HG03095 (cell line): ENCODE measurements around the gene DHX16.

Source experiments
- ATAC-seq: cut with Tn5 transposase; IDR thresholded peaks from one replicate; pipeline ENCODE4 v1.9.1; 2021; ENCODE audit warnings: moderate library complexity; ENCODE audit not compliant: unreplicated experiment

Gene DHX16

DNA sequence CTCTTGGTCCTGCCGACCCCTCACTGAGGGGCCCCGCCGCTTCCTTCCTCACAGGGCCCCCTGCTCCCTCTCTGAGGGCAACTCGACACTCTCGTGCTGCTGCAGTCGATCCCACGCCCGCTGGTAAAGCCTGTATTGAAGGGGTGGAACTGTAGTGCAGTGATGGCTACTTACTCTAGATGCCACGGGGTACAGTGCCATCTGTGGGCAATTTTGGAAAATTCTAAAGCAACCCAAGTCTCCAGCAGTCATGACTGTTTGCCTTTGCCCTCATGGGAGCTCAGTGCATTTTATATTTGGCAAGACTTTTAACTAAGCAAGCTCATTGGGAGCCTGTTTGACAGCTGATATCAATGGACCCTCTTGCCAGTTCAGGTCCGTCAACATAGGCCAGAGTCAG lies 32.3 kb downstream of the DHX16 start:
- no peak for ATAC-seq

GRCh38 chr6:30635834-30636233 lies 37.0 kb downstream of the DHX16 start:
- no peak for ATAC-seq

- ATAC-seq, result peak; percentile 72
Measured at GRCh38 chr6:30626484-30627366, 46.1 kb downstream of the DHX16 start, which contains the start of gene ATAT1. TSS of gene ATAT1 (plus strand) at chr6:30626874.

DNA sequence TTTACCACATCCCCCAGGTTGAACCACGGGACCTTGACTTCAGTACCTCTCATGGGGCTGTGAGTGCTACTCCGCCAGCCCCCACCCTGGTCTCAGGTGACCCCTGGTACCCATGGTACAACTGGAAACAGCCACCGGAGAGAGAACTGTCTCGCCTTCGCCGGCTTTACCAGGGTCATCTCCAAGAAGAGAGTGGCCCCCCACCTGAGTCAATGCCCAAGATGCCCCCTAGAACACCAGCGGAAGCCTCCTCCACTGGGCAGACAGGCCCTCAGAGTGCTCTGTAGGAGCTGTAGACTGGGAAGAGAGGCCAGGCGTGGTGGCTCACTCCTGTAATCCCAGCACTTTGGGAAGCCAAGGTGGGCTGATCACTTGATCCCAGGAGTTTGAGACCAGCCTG lies 47.3 kb downstream of the DHX16 start:
- no peak for ATAC-seq

GRCh38 chr6:30619561-30619960 lies 53.2 kb downstream of the DHX16 start:
- ATAC-seq, result no peak

- no peak for ATAC-seq
Measured at GRCh38 chr6:30618270-30618797, 54.5 kb downstream of the DHX16 start.

GRCh38 chr6:30617565-30618269 lies 55.1 kb downstream of the DHX16 start, which contains the start of gene MRPS18B:
TSS of gene MRPS18B (plus strand) at chr6:30617840. CDS start at chr6:30617866, 26 bp downstream.
- peak; percentile 68 for ATAC-seq

DNA sequence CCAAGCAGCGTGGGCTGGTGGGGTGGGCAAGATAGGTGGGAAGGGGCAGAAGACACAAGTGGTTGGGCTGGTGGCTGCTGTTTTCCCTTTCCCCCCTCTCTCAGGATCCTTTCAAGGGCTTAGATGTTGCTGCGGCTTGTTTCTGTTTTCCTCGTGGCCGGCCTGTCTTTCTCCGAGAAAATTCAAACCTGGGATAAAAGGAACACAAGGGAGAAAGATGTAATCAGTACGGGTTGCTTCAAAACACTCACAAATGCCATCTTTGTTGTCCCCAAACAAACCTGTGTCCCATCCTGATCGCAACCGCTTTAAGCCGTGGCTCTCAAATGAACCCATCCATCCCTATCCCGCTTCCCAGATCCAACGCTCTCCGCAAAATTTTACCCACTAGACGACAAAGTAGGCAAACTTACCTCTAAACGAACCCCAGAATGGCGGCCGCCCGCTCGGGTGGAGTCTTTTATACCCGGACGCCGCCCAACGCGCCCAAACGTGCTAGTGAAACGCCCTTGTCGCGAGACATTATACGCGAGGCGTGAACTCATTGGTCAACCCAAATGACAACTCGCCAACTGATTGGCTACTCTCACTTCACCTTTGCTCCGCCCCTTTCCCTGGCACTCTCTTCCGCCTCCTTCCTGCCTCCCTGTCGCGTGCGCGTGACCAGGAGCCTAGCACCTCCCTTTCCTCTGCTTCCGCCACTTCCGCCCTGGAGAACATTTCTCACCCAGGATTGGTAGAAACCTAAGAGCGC lies 55.8 kb downstream of the DHX16 start, which contains the start of gene PPP1R10:
Gene PPP1R10, minus strand, starts transcription at position 433 of the 754 bp plus-strand sequence. CDS start 7,299 bp downstream, outside the sequence.
- ATAC-seq, result peak; percentile 68

GRCh38 chr6:30615958-30616810 lies 56.6 kb downstream of the DHX16 start:
- ATAC-seq, result no peak

DNA sequence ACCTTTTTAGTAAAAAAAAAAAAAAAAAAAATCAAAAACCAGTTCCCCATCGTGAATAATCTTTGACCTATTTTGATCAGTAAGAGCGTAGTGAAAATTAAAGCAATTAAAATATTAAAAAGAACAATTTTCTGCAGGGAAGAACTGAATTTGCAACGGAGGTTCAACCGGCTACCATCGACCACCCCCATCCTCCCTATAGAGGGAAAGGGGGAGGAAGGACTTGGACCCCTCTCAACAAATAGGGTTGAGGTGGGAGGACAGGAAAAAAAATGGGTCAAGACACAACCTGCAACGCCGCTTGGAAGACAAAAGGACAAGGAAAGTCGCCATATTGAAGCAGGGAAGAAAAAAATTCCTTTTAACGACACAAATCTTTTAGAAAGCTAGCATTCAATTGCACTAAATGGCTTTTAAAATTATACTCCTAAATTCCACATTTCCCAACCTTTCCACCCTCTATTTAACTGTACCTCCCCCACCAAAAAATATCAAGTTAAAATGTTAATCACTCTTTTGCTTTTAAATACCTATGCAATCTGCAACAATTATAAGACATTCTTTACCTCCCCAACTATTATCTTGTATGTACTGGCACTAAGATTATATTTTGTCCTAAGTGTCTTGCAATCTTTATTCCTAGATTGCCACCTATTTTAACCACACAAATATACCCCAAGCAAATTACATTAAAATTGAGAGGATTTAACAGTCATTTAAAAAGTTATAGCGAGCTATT lies 57.4 kb downstream of the DHX16 start:
- ATAC-seq, result no peak

DNA sequence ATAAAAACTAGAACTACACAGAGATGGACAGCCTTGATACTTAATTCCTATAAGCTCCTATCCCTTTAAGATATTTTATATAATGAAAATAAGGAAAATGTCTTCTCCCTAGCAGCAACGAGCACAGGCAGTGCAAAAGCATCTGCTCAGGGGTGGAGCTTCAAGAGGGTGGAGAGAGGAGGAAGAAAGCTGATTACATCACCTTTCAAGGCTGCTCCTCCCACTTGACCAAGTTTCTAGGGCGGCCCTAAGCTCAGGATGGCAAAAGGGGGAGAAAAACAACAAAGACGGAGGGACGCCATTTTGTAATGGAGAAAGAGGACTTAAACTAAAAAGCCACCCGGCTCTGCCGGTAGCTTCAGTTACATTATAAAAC lies 58.0 kb downstream of the DHX16 start:
- peak; percentile 53 for ATAC-seq

DNA sequence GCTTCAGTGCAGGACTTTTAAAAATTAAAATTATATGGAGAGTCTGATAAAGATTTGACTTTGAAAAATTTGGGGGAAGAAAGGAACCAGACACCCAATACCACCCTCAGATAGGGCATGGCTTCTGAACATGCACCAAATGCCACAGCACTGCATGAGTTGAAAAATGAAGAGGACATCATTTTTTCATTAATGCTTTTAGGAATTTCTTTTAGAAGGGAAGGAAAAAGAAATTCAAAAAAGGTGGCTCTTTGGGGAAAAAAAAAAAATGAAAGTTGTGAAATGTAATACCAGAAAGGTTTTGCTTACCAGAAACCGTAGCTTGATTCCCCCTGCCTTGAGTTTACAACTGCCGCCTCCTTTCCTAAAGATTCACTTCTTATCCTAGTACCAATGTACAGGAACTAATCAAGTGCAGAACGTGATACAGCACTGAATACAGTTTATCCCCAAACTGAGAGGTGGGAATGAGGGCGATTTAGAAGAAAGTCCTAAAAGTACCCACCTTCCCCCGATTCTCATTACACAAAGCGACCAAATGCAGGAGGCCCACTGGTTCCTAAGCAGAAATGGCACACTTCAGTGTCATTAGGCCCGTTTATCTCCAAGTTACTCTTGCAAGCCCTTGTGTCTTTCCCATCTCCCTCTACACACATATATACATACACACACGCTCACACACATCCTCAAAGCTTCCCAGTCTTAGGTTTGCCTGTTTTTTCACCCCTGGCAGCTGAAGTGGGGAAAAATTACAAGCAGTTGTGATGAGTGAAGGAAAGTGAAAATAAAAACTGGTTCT lies 58.6 kb downstream of the DHX16 start:
- ATAC-seq, result no peak

- no peak for ATAC-seq
Measured at GRCh38 chr6:30613251-30614043, 59.4 kb downstream of the DHX16 start.

DNA sequence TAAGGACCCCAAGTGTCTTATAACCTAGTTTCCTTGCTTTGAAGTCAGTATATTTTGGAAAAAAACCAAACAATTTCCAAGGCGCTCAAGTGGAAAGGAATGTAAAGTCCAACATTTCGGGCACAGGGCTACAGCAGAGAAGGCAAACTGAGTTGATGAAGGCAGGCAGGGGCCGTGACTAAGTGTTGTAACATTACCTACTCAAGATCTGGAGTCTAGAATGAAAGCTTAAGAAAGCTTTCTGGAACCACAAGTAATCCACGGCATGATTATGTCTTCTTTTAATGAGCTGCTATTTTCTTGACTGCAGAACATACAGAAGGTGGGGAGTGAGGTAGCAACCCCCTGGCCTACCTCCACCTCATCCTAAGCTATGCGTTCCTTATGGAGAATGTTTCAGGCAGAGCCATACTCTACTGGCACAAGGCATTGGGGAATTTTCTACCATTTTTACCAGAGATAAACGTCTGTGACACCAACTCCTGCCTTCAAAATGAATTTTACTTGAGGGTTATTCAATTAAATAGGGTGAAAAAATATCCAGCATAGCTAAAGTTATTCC lies 60.0 kb downstream of the DHX16 start:
- no peak for ATAC-seq

DNA sequence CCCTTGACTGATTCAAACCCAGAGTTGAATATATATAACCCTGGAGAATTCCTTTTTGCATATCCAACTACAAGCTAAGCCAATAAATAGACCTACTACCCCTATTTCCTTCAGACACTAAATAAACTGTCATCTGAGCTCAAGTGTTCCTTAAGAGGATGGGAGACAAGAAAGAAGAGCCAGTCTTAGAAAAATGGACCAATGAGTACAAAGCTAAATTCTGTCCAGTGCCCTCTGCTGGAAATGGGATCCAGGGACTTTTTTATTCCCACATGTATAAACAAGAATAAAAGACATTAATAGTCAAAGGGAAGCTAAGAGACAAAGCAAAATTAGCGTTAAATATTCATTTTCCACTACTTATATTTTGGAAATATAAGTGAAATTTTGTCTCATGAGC lies 60.6 kb downstream of the DHX16 start:
- ATAC-seq, result no peak

DNA sequence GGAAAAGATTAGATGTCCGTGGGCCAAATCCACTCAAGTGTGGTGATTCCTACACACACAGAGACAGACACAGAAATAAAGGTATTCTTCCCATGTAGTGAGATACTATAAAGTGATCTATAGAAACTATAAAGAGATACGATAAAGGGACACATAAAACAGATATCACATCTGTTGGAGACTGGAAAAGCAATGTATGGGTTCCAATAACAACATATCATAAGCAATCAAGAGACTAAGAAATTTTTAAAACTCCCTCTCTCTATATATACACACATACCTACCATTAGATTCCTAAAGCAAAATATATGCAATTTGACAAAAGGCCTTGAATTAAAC lies 61.0 kb downstream of the DHX16 start:
- no peak for ATAC-seq

DNA sequence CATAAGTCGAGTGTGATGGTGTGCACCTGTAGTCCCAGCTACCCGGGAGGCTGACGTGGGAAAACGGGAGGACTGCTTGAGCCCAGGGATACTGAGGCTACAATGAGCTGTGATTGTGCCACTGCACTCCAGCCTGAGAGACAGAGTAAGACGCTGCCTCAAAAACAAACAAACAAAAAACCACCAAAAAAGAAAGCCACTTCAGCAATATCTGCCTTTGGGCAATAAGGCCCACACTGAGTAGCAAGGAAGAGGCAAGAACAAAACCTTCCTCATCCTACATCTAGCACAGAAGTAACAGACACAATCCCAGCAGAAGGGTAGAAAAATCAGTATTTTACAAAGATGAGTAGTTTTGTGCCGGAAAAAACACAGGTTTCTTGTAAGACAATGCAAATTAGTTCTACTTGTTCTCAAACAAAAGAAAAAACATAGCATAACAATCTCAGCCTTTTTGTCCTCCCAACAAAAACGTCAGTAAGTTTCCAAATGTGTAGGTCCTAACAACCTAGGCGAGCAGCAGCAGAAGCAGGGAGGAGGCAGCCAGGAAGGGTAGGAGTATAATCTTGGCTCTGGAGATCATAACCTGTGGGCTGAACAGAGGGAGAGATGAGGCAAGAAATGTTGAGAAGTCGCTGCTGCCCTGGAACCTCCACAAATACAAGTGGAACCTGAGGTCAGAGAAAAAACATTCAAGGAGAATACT lies 61.5 kb downstream of the DHX16 start:
- ATAC-seq, result no peak
